CD4-positive, alpha-beta T cell treated with Interleukin-2 at 100 ng/mL for 4 hours (primary cell): Measurements from ENCODE around the gene BACE1-AS.
A peak's percentile ranks its signal among the peaks of the same experiment; 100 is the strongest.

Experiments used
- DNase-seq: peaks from one replicate; pipeline ENCODE4 v3.0.0-alpha.2; 2020; ENCODE audit warnings: low spot score

The BACE1-AS gene

GRCh38 chr11:117292616-117293015 is 1.5 kb downstream of the BACE1-AS start:
- DNase-seq = no peak

GRCh38 chr11:117295438-117296137 is 4.4 kb downstream of the BACE1-AS start:
- DNase-seq = no peak

GRCh38 chr11:117296881-117297280 is 5.7 kb downstream of the BACE1-AS start:
- DNase-seq = no peak

DNA sequence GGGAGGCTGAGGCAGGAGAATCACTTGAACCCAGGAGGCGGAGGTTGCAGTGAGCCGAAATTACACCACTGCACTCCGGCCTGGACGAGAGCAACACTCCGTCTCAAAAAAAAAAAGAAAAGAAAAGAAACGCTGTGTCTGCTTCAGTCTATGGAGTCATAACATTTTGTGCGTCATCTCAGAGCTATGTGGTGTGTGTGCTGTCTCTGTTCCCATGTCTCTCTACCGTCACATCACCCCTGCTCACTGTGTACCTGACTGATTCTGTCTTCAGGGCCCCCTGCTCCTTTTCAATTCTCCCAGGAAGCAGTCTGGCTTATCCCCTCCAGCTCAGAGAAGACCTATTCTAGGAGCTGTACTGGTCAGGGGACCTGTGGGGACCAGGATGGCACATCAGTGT is 7.0 kb downstream of the BACE1-AS start:
- no peak for DNase-seq

- DNase-seq = no peak
Observed at GRCh38 chr11:117299351-117300282, 8.5 kb downstream of the BACE1-AS start.

GRCh38 chr11:117300283-117300663 is 9.1 kb downstream of the BACE1-AS start:
- no peak for DNase-seq

- DNase-seq = no peak
Observed at GRCh38 chr11:117300773-117301172, 9.6 kb downstream of the BACE1-AS start.

DNA sequence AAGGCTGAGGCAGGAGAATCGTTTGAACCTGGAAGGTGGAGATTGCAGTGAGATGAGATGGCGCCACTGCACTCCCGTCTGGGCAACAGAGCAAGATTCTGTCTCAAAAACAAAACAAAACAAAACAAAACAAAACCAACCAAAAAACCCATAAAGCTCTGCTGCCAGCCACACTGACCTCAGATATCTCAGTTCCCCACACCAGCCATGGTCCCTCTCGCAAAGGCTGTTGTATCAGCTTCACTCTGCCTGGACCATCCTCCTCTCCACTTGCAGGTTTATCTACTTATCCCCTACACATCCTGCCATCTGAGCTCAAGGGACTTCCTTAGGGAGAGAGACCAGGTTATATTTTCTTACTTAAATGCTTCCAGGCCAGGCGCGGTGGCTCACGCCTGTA is 11.1 kb downstream of the BACE1-AS start:
- DNase-seq = no peak

- DNase-seq = no peak
Observed at GRCh38 chr11:117303101-117303500, 12.0 kb downstream of the BACE1-AS start.

- no peak for DNase-seq
Observed at GRCh38 chr11:117303646-117304315, 12.6 kb downstream of the BACE1-AS start.

DNA sequence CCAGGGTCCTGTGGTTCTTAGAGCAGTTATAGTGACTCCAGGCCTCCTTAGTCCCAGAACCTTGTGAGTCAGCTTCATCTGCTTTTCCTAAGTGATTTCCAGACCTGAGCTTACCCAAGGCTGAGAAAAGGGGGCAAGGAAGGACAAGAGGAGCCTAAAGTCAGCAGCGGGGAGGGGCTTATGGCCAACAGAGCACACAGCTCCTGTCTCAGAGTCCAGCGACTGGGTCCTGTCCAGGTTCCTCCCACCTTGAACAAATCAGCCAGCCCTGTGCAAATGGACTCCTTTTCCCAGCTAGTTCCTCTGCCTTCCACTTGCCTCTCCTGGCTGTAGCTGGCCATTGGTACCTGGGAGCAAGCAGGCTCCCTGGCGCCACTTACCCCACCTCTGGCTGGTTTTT is 14.0 kb downstream of the BACE1-AS start:
- no peak for DNase-seq

GRCh38 chr11:117309310-117309709 is 18.2 kb downstream of the BACE1-AS start:
- no peak for DNase-seq

- DNase-seq = no peak
Observed at GRCh38 chr11:117313091-117313490, 21.9 kb downstream of the BACE1-AS start.

- DNase-seq = no peak
Observed at GRCh38 chr11:117313828-117314768, 23.0 kb downstream of the BACE1-AS start.

DNA sequence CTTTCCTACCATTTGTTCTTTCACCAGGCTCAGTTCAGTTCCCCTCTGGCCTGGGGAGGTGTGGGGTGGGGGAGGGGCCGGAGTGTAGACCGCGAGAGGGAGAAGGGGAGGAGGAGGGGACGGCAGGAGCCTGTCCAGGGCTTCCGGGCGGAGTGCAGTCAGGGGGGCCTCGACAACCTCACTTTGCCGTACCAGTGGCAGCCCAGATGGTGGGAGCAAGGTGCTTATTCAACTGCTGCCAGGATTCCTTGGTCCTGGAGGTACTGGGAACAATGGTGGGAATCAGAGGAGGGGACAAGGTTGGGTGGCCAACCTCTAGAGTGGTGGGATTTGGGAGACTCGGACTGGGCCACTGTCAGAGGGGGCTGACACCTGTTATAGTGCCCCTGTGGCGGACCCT is 23.7 kb downstream of the BACE1-AS start:
- DNase-seq = no peak

DNA sequence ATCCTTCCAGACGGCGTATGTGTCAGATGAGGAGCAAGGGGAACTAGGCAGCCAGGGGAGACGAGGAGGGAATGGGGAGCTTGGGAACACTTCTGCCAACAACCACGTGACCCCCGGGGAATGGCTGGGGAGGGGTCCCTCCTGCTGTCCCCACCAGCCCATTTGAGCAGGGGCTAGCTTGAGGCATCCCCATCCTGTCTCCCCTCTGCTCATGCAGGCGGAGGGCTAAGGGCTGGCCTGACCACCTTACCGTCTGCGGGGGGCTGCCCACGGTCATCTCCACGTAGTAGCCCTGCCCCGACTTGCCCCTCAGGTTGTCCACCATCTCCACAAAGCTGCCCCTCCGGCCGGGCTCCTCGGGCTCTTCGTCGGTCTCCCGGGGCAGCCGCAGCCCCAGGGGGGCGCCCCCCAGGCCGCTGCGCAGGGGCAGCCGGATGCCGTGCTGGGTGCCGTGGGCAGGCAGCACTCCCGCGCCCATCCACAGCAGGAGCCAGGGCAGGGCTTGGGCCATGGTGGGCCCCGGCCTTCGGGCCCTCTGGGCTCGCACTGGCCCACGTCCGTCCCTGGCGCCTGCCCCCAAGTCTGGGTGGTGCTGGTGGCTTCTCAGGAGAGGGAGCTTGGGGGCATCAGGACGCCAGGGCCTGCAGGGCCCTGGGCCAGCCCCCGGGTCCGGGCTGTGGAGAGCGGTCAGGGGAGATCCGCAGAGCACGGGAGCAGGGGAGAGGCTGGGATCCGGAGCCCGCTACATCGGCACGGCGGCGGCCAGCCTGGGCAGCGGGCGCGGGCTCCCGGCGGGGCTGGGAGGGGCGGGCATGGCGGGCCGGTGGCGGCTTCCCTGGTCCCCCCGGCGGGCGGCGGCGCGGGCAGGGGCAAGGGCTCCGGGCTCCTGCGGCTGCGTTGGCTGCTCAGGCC is 24.4 kb downstream of the BACE1-AS start:
- DNase-seq = no peak

GRCh38 chr11:117316197-117316961 is 25.2 kb downstream of the BACE1-AS start, which contains the start of gene BACE1:
Gene BACE1 (minus strand): TSS chr11:117316256. CDS start chr11:117315795, 461 bp downstream.
- peak; percentile 19 for DNase-seq

DNA sequence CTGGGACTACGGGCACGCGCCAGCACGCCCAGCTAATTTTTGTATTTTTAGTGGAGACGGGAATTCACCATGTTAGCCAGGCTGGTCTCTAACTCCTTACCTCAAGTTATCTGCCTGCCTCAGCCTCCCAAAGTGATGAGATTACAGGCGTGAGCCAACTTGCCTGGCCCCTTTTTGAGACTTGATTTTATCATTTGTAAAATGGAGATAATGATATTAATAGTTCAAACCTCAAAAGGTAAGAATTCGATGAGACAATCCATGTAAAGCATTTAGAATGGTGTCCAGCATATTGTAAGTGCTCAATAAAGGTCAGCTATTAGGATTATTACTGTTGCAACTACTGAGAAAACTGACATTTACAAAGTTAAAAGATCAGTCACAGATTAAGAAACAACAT is 27.6 kb downstream of the BACE1-AS start:
- no peak for DNase-seq

GRCh38 chr11:117319214-117319840 is 28.2 kb downstream of the BACE1-AS start:
- DNase-seq = no peak
